Stomach (tissue), 9 donors: ENCODE data around the gene IGF1R. TPM values are rescaled to one million over a fixed set of nuclear protein-coding genes. Genes with fewer than 3 reads are reported as not detected.
A peak's percentile ranks its signal among the peaks of the same experiment; 100 is the strongest.

ENCODE experiments used
- DNase-seq, 2 donors: peaks; one replicate each; pipeline versions ENCODE4 v3.0.0 to v3.0.0-alpha.2; 2013 to 2019
- H3K27ac ChIP-seq, 5 donors: fragments of 200-600 bp in 4 of 5; sonication (generic) in 4 of 5; one replicate each; pipeline ENCODE4 v1.5.1; 2013 to 2019; ENCODE audit warnings: mild to moderate bottlenecking in 1 of 5, moderate library complexity in 1 of 5
- H3K27me3 ChIP-seq, 3 donors: fragments of 200-600 bp; sonication (generic); one replicate each; pipeline ENCODE4 v1.5.1; 2017 to 2019; ENCODE audit warnings: mixed run types in 1 of 3
- H3K36me3 ChIP-seq, 4 donors: fragments of 200-600 bp; sonication (generic); 1 replicate in 3 of 4; 2 replicates in 1 of 4; pipeline ENCODE4 v1.5.1; 2016 to 2019
- H3K4me1 ChIP-seq, 4 donors: fragments of 200-600 bp; sonication (generic); one replicate each; pipeline ENCODE4 v1.5.1; 2016 to 2019
- H3K4me3 ChIP-seq, 4 donors: fragments of 200-600 bp; sonication (generic) in 3 of 4; one replicate each; pipeline ENCODE4 v1.5.1; 2016 to 2019; ENCODE audit warnings: mild to moderate bottlenecking in 1 of 4
- H3K9me3 ChIP-seq, 4 donors: fragments of 200-600 bp; sonication (generic); one replicate each; pipeline ENCODE4 v1.5.1; 2016 to 2019
- EP300 ChIP-seq: sonication (generic); formaldehyde crosslinking; IDR thresholded peaks from one replicate; pipeline ENCODE4 v1.6.1; 2017; ENCODE audit warnings: antibody characterized with exemption
- POLR2A ChIP-seq, 4 donors: fragments of 450-650 bp; IDR thresholded peaks; one replicate each; pipeline ENCODE4 v1.6.1; 2016; ENCODE audit warnings: antibody characterized with exemption in 4 of 4, control low read depth in 2 of 4, mild to moderate bottlenecking in 1 of 4, moderate library complexity in 1 of 4
- POLR2AphosphoS5 ChIP-seq, 3 donors: sonication (generic); formaldehyde crosslinking; IDR thresholded peaks; one replicate each; pipeline ENCODE4 v1.6.1; 2016; ENCODE audit warnings: antibody characterized with exemption in 3 of 3
- WGBS, 5 donors: extraction: QIAGEN DNeasy Blood & Tissue Kit in 3 of 5; methylation state at CpG; one replicate each; pipeline versions ENCODE4 v1.1.5 to v1.1.7; 2013 to 2018; 5-methylcytosine and 5-hydroxymethylcytosine counted together
- intact Hi-C: fragments of 100-400 bp; cut with DNase I; formaldehyde crosslinking; loops from one replicate; pipeline ENCODE4 v1.15.1; 2023; ENCODE audit warnings: low total_unique reads
- polyA plus RNA-seq, 3 donors: library from polyadenylated mRNA; stranded (reverse); fragments of 200-250 nt; gene quantifications; one replicate each; pipeline ENCODE4 v1.2.3, GENCODE V29; 2013
- total RNA-seq, 5 donors: library from RNA; depleted of rRNA; stranded (reverse); fragments of >200 nt; gene quantifications; one replicate each; pipeline versions ENCODE4 v1.1.0 to v1.2.3, GENCODE V29; 2014 to 2016
- TF ChIP-seq, protein P1 (sequence below), 7 experiments: fragments of 450-650 bp in 4 of 7; fragments of 200-600 bp in 3 of 7; sonication (generic) in 3 of 7; IDR thresholded peaks; one replicate each; pipeline ENCODE4 v1.5.1; 2016 to 2019; ENCODE audit warnings: antibody characterized with exemption in 7 of 7, control low read depth in 2 of 7, mild to moderate bottlenecking in 1 of 7
- donor health status: healthy with polysubstance abuse.
- donor health status: Bipolar disorder and iron deficiency.
- donor health status: healthy.

Gene IGF1R
- total and polyA plus RNA-seq, 8 donors: 2.3 to 131 (median 42.8) TPM

GRCh38 chr15:98899272-98900021 lies 251.1 kb downstream of the IGF1R start:
- H3K27me3 ChIP-seq: no peaks in the 10 kb centered on the region
- no peak for TF ChIP-seq POLR2AphosphoS5 (IDR thresholded peaks at IDR 0.05)
- no peak for TF ChIP-seq EP300
- TF ChIP-seq POLR2A (IDR thresholded peaks at IDR 0.05): no peak
- TF ChIP-seq, protein P1, sequence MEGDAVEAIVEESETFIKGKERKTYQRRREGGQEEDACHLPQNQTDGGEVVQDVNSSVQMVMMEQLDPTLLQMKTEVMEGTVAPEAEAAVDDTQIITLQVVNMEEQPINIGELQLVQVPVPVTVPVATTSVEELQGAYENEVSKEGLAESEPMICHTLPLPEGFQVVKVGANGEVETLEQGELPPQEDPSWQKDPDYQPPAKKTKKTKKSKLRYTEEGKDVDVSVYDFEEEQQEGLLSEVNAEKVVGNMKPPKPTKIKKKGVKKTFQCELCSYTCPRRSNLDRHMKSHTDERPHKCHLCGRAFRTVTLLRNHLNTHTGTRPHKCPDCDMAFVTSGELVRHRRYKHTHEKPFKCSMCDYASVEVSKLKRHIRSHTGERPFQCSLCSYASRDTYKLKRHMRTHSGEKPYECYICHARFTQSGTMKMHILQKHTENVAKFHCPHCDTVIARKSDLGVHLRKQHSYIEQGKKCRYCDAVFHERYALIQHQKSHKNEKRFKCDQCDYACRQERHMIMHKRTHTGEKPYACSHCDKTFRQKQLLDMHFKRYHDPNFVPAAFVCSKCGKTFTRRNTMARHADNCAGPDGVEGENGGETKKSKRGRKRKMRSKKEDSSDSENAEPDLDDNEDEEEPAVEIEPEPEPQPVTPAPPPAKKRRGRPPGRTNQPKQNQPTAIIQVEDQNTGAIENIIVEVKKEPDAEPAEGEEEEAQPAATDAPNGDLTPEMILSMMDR (IDR thresholded peaks at IDR 0.05): no peak
- H3K4me3 ChIP-seq: no peak overlapping the region
- H3K27ac ChIP-seq: peak overlapping the region in 2 of 5 donors; percentile 27 to 31
- DNase-seq: no peak
- no peaks in the 10 kb centered on the region for H3K9me3 ChIP-seq
- 85 to 90% (median 88%) methylated on average over 20 of the region's 20 CpGs for WGBS, 5 donors
- H3K4me1 ChIP-seq: peaks cover 0 to 17% (median 4%) of the 10 kb centered on the region in 4 donors
- intact Hi-C loops: no loop called here
- peaks cover 0 to 32% (median 12%) of the 10 kb centered on the region in 4 donors for H3K36me3 ChIP-seq

- peak overlapping the region in 2 of 5 donors; percentile 16 to 31 for H3K27ac ChIP-seq
- peaks cover 0 to 22% (median 4%) of the 10 kb centered on the region in 4 donors for H3K4me1 ChIP-seq
- no peak for TF ChIP-seq EP300
- H3K4me3 ChIP-seq: no peak overlapping the region
- peaks cover 0 to 32% (median 12%) of the 10 kb centered on the region in 4 donors for H3K36me3 ChIP-seq
- DNase-seq: no peak
- H3K27me3 ChIP-seq: no peaks in the 10 kb centered on the region
- no peaks in the 10 kb centered on the region for H3K9me3 ChIP-seq
- intact Hi-C loops: no loop called here
- WGBS, 5 donors: 69 to 81% (median 78%) methylated on average over 5 of the region's 5 CpGs
These were observed 252.0 kb downstream of the IGF1R start for GRCh38 chr15:98900356-98900755.

- 78 to 89% (median 84%) methylated on average over 10 of the region's 10 CpGs for WGBS, 5 donors
- intact Hi-C loops: no loop called here
- Histone ChIP-seq H3K27ac (no peak overlapping the region), H3K36me3 (peaks cover 0 to 25% (median 10%) of the 10 kb centered on the region in 4 donors), H3K4me3 (no peak overlapping the region), H3K4me1 (peaks cover 0 to 30% (median 10%) of the 10 kb centered on the region in 4 donors), H3K27me3 (no peaks in the 10 kb centered on the region), H3K9me3 (no peaks in the 10 kb centered on the region)
- TF ChIP-seq, protein P1 (IDR thresholded peaks at IDR 0.05): no peak
- no peak for TF ChIP-seq EP300
- TF ChIP-seq POLR2AphosphoS5 (IDR thresholded peaks at IDR 0.05): no peak
- no peak for TF ChIP-seq POLR2A (IDR thresholded peaks at IDR 0.05)
- DNase-seq: no peak
These were observed 253.2 kb downstream of the IGF1R start for GRCh38 chr15:98901434-98902072.

GRCh38 chr15:98902931-98903330 lies 254.6 kb downstream of the IGF1R start:
- peaks cover 0 to 16% (median 11%) of the 10 kb centered on the region in 4 donors for H3K36me3 ChIP-seq
- H3K9me3 ChIP-seq: no peaks in the 10 kb centered on the region
- no peak for DNase-seq
- WGBS, 5 donors: 78 to 89% (median 84%) methylated on average over 4 of the region's 4 CpGs
- TF ChIP-seq POLR2AphosphoS5 (IDR thresholded peaks at IDR 0.05) (no peak), POLR2A (IDR thresholded peaks at IDR 0.05) (no peak), EP300 (no peak)
- TF ChIP-seq, protein P1 (IDR thresholded peaks at IDR 0.05): no peak
- intact Hi-C loops: no loop called here
- no peak overlapping the region for H3K4me3 ChIP-seq
- H3K4me1 ChIP-seq: peaks cover 8 to 37% (median 17%) of the 10 kb centered on the region in 4 donors
- no peak overlapping the region for H3K27ac ChIP-seq
- H3K27me3 ChIP-seq: no peaks in the 10 kb centered on the region
